Hepatocyte (in vitro differentiated cells): ENCODE measurements around the gene FIGNL2.

Experiments used
- EZH2 ChIP-seq: fragments of 200-600 bp; sonication (generic); IDR thresholded peaks from 2 replicates; pipeline ENCODE4 v1.6.1; 2016; ENCODE audit warnings: antibody characterized with exemption, mild to moderate bottlenecking, borderline replicate concordance
- EZH2phosphoT487 ChIP-seq: fragments of 200-600 bp; sonication (generic); IDR thresholded peaks from one replicate; pipeline ENCODE4 v1.6.1; 2018; ENCODE audit warnings: antibody characterized with exemption, mild to moderate bottlenecking, low read depth, moderate library complexity; ENCODE audit not compliant: unreplicated experiment, severe bottlenecking
- TF ChIP-seq, protein P1 (sequence below): fragments of 200-600 bp; sonication (generic); IDR thresholded peaks from 2 replicates; pipeline ENCODE4 v1.5.1; 2016; ENCODE audit warnings: antibody characterized with exemption, mild to moderate bottlenecking; ENCODE audit not compliant: poor library complexity

DNA sequence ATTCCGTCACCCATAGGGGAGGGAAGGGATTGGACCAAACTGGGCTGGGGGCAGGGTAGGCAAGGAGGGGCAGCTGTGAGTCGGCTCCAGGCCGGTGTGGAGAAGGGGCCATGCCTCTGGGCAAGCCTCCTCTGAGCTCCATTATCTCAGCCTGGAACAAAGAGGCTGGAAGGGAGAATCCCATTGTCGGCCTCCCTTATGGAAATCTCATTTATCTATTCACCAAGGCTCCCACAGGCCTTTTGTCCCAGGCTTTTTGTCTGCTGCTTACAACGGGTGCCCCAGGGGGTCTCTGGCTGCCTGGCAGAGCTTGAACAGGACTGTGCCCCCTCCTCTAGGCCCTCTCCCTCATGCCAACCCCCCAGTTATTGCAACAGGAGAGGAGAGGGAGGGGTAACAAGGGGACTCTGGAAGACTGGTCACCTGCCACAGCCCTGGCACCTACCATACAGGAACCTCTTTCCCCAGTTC lies 19.5 kb downstream of the FIGNL2 start:
- TF ChIP-seq, protein P1, sequence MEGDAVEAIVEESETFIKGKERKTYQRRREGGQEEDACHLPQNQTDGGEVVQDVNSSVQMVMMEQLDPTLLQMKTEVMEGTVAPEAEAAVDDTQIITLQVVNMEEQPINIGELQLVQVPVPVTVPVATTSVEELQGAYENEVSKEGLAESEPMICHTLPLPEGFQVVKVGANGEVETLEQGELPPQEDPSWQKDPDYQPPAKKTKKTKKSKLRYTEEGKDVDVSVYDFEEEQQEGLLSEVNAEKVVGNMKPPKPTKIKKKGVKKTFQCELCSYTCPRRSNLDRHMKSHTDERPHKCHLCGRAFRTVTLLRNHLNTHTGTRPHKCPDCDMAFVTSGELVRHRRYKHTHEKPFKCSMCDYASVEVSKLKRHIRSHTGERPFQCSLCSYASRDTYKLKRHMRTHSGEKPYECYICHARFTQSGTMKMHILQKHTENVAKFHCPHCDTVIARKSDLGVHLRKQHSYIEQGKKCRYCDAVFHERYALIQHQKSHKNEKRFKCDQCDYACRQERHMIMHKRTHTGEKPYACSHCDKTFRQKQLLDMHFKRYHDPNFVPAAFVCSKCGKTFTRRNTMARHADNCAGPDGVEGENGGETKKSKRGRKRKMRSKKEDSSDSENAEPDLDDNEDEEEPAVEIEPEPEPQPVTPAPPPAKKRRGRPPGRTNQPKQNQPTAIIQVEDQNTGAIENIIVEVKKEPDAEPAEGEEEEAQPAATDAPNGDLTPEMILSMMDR = no peak
- TF ChIP-seq EZH2phosphoT487 (no peak), EZH2 (no peak)
